GM19240 (cell line): ENCODE measurements around the gene VWA2.

Source experiments
- DNase-seq: peaks from one replicate; pipeline ENCODE4 v3.0.0; 2011; ENCODE audit warnings: low spot score; ENCODE audit not compliant: insufficient read length

The VWA2 gene

GRCh38 chr10:114276066-114276465, 37.0 kb downstream of the VWA2 start:
- no peak for DNase-seq

DNA sequence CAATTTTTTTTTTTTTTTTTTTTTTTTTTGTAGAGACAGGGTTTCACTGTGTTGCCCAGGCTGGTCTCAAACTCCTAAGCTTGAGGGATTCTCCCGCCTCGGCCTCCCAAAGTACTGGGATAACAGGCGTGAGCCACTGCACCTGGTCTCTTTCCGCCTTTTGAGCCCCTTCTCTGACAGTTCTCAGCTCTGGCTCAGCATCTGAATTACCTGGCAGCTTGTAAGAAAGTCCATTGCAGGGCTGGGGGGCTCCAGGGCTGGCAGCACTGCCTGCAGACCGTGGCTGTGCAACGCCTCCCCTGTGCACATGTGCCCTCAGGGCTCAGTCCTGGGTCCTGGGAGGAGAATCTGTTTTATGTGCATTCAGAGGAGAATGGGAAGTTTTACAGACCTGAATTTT, 37.6 kb downstream of the VWA2 start:
- DNase-seq, result no peak

GRCh38 chr10:114278140-114278883, 39.3 kb downstream of the VWA2 start:
- DNase-seq, result no peak

DNA sequence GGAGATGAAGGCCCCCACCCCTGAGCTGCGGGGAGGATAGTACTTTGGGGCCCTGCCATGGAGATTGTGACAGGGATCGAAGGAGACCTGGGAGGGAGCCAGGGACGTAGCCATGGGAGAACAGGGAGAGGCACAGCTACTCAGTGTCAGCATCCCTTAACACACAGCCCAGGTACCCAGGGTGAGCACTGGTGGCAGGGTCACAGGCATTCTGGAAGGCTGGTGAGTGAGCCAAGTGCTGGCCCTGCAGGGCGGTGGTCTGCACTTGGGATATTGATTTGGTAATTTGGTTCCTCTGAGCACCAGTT, 39.8 kb downstream of the VWA2 start:
- no peak for DNase-seq

DNA sequence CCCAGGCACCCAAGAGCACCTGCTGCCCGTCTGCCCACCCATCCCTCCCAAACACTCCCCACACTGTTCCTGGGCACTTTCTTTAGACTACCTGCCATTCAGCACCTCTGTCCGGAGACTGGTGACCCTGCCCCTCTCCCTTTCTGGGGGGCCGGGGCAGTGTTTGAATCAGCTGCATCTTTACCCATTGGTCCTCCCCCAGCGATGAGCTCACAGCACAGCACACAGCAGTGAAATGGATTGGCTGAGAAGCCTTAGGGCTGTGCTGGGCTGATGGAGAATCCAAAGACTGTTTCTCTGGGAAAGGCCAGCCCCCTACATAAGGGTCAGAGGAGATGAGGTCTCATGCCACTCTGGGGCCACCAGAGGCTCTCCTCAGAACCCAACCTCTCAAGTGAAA, 40.2 kb downstream of the VWA2 start:
- no peak for DNase-seq

GRCh38 chr10:114279901-114280644, 41.0 kb downstream of the VWA2 start:
- no peak for DNase-seq

GRCh38 chr10:114281006-114281405, 42.0 kb downstream of the VWA2 start:
- DNase-seq, result no peak

DNA sequence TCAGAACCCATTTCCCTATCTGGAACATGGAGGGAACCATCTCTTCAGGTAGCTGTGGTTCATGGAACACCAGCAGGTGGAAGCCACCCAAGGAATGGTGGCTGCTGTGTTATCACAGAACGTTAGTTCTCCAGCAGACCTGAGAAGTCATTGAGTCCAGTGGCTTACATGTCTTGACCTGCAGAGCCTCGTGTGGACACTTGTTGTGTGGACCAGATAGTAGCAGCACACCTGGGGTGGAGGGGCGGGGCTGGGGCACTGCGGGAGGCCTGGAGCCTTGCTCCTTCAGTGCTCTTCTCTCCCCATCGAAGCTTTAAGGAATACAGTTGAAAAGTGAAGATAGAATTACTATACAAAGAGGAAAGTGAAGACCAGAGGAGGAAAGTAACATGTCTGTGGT, 42.4 kb downstream of the VWA2 start:
- no peak for DNase-seq

DNA sequence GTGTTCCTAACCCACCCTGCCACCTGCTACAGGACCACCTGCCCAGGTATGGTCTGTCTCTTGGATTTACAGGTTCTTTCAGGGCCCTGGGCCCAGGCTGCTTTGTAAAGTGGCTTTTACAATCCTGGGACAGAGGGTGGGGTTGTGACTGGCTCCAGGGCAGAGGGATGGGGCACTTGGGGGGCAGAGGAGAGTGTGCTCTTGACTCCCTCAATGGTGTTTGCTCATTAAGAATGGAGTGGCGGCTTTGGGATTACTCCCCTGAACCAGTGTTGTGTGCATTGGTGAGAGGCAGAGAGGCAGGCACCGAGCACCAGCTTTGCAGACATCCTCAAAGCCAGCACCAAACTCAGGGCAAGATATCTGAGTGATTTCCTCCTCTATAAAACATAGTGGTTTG, 43.5 kb downstream of the VWA2 start:
- DNase-seq, result no peak

- no peak for DNase-seq
Measured at GRCh38 chr10:114283091-114283490, 44.0 kb downstream of the VWA2 start.

DNA sequence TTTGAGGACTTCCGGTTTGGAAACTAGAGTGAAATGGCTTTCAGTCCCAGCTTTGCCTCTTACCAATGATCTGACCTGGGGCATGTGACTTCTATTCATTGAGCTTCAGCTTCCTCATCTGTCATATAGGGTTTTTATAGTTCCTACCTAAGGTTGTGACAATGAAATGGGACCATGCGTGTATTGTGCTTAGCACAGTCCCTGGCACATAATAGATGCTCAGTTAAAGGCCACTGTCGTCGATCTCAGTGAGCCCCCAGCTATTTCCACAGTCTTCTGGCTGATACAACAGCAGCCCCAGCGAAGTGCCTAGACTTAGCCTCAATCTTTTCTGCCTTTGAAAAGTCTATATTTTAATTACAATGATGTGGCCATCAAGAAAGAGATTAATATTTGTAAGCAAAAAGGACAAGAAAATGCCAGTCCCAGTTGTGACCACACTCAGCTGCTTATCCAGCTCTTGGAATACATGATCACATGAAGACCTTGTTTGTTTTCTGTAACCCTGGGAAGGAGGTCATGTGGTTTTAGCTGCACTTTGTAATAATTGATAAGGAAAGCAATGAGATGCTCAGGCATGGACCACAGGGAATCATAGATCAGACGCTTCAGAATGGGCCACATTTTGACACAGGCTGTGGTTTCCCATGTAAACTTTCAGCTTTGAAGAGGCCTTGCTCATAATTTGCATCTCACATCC, 44.6 kb downstream of the VWA2 start:
- no peak for DNase-seq

- DNase-seq, result no peak
Measured at GRCh38 chr10:114284346-114285071, 45.5 kb downstream of the VWA2 start.

DNA sequence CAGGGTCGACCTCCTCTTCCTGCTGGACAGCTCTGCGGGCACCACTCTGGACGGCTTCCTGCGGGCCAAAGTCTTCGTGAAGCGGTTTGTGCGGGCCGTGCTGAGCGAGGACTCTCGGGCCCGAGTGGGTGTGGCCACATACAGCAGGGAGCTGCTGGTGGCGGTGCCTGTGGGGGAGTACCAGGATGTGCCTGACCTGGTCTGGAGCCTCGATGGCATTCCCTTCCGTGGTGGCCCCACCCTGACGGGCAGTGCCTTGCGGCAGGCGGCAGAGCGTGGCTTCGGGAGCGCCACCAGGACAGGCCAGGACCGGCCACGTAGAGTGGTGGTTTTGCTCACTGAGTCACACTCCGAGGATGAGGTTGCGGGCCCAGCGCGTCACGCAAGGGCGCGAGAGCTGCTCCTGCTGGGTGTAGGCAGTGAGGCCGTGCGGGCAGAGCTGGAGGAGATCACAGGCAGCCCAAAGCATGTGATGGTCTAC, 46.9 kb downstream of the VWA2 start:
- no peak for DNase-seq

GRCh38 chr10:114286921-114287320, 47.9 kb downstream of the VWA2 start:
- no peak for DNase-seq

GRCh38 chr10:114288424-114289095, 49.5 kb downstream of the VWA2 start:
- DNase-seq, result no peak

GRCh38 chr10:114289096-114289436, 50.0 kb downstream of the VWA2 start:
- no peak for DNase-seq

GRCh38 chr10:114290038-114290437, 51.0 kb downstream of the VWA2 start:
- no peak for DNase-seq

DNA sequence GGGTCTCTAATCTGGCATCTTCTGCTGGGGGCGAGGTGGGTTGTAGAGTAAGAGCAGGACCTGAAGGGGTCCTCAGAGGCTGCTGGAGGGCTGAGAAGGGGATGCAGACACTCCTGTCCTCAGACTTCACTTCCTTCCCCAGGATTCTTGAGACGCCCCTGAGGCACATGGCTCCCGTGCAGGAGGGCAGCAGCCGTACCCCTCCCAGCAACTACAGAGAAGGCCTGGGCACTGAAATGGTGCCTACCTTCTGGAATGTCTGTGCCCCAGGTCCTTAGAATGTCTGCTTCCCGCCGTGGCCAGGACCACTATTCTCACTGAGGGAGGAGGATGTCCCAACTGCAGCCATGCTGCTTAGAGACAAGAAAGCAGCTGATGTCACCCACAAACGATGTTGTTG, 52.0 kb downstream of the VWA2 start:
- DNase-seq, result no peak

DNA sequence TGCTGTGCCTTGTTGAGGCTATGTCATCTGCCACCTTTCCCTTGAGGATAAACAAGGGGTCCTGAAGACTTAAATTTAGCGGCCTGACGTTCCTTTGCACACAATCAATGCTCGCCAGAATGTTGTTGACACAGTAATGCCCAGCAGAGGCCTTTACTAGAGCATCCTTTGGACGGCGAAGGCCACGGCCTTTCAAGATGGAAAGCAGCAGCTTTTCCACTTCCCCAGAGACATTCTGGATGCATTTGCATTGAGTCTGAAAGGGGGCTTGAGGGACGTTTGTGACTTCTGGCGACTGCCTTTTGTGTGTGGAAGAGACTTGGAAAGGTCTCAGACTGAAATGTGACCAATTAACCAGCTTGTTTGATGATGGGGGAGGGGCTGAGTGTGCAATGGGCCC, 52.5 kb downstream of the VWA2 start:
- DNase-seq, result no peak

- DNase-seq, result no peak
Measured at GRCh38 chr10:114293075-114293474, 54.0 kb downstream of the VWA2 start.

GRCh38 chr10:114294549-114294948, 55.5 kb downstream of the VWA2 start:
- DNase-seq, result no peak
